HCT116 (cell line): ENCODE data around the gene COL7A1. TPM values are rescaled to one million over a fixed set of nuclear protein-coding genes. Genes with fewer than 3 reads are reported as not detected.

Experiments
- ATAC-seq: fragments of 200-7000 bp; cut with Tn5 transposase; 2 replicates; pipeline ENCODE4 v1.9.1; 2020; ENCODE audit warnings: mild to moderate bottlenecking, moderate library complexity
- BruUV-seq: library from RNA; stranded (reverse); fragments of 400-500 nt; replicated peaks from 2 replicates; lab custom pipeline; 2021; lab: Mats Ljungman, UMichigan
- CTCF ChIA-PET: fragments of 300-600 bp; sonication (Branson Sonifier 250); formaldehyde crosslinking; loops from one replicate; lab custom pipeline; 2021; ENCODE audit warnings: antibody characterized with exemption; lab: Charles Lee
- POLR2A ChIA-PET: fragments of 300-600, 350-600 bp; sonication (Branson Sonifier 250); formaldehyde crosslinking; loops from one replicate; lab custom pipeline; 2021; ENCODE audit warnings: antibody characterized with exemption; lab: Charles Lee
- RAD21 ChIA-PET, 2 experiments: fragments of 300-600 bp; sonication (Branson Sonifier 250); formaldehyde crosslinking; loops; one replicate each; lab custom pipeline; 2023; ENCODE audit warnings: low total read pairs in 2 of 2; ENCODE audit not compliant: uncharacterized antibody in 2 of 2, unreplicated experiment in 2 of 2, low non-redundant PET in 1 of 2; lab: Charles Lee
- DNase-seq: peaks from one replicate; pipeline ENCODE4 v3.0.0-alpha.2; 2010; ENCODE audit warnings: low read depth, low spot score
- H2AFZ ChIP-seq: fragments of 200-600 bp; shearing (Covaris generic), sonication (generic); 2 replicates; pipeline ENCODE4 v1.6.1; 2017; ENCODE audit warnings: low read depth, mixed run types, mixed read lengths, antibody characterized with exemption, low read length; ENCODE audit not compliant: poor library complexity, severe bottlenecking
- H3K27ac ChIP-seq: 2 replicates; pipeline ENCODE4 v1.5.1; 2012; ENCODE audit warnings: low read depth, low read length
- H3K27me3 ChIP-seq: fragments of 200-600 bp; sonication (generic); 2 replicates; pipeline ENCODE4 v1.6.1; 2016; ENCODE audit warnings: mixed run types, low read length, mixed read lengths; ENCODE audit not compliant: insufficient read depth
- H3K36me3 ChIP-seq, 2 experiments: fragments of 200-500 bp in 1 of 2; fragments of 200-600 bp in 1 of 2; sonication (Bioruptor generic) in 1 of 2; sonication (generic) in 1 of 2; 2 replicates each; pipeline versions ENCODE4 v1.5.1 to v1.6.1; 2014 to 2016; ENCODE audit warnings: low read length in 2 of 2, inconsistent platforms in 1 of 2, mixed read lengths in 1 of 2, mixed run types in 1 of 2; ENCODE audit not compliant: insufficient read depth in 2 of 2, control insufficient read depth in 1 of 2
- H3K4me1 ChIP-seq, 2 experiments: fragments of 200-600 bp in 1 of 2; sonication (generic) in 1 of 2; 2 replicates each; pipeline versions ENCODE4 v1.5.1 to v1.6.1; 2012 to 2017; ENCODE audit warnings: low read length in 2 of 2, inconsistent platforms in 1 of 2, mild to moderate bottlenecking in 1 of 2, mixed read lengths in 1 of 2, mixed run types in 1 of 2, moderate library complexity in 1 of 2; ENCODE audit not compliant: insufficient read depth in 2 of 2, control insufficient read depth in 1 of 2
- H3K4me2 ChIP-seq: fragments of 200-600 bp; sonication (generic); 2 replicates; pipeline ENCODE4 v1.6.1; 2017; ENCODE audit warnings: mixed run types, low read length, mixed read lengths
- H3K4me3 ChIP-seq, 2 experiments: fragments of 200-600 bp in 1 of 2; sonication (generic) in 1 of 2; replicated peaks in 1 of 2; 2 replicates each; pipeline ENCODE4 v1.5.1; 2011 to 2016; ENCODE audit warnings: low read length in 2 of 2, control low read depth in 1 of 2, low read depth in 1 of 2, mild to moderate bottlenecking in 1 of 2, mixed read lengths in 1 of 2, mixed run types in 1 of 2
- H3K79me2 ChIP-seq: fragments of 200-600 bp; sonication (generic); 2 replicates; pipeline ENCODE4 v1.6.1; 2017; ENCODE audit warnings: mild to moderate bottlenecking, mixed run types, low read length, moderate library complexity, mixed read lengths; ENCODE audit not compliant: insufficient read depth
- H3K9ac ChIP-seq: fragments of 200-600 bp; sonication (generic); 2 replicates; pipeline ENCODE4 v1.6.1; 2016; ENCODE audit warnings: low read length, mixed read lengths
- H3K9me2 ChIP-seq: fragments of 200-600 bp; sonication (generic), shearing (Covaris generic); 2 replicates; pipeline ENCODE4 v1.6.1; 2017; ENCODE audit warnings: mixed run types, mild to moderate bottlenecking, moderate library complexity; ENCODE audit not compliant: insufficient read depth
- H3K9me3 ChIP-seq, 2 experiments: fragments of 200-500 bp in 1 of 2; fragments of 200-600 bp in 1 of 2; sonication (Bioruptor generic) in 1 of 2; sonication (generic) in 1 of 2; 2 replicates each; pipeline ENCODE4 v1.6.1; 2014 to 2017; ENCODE audit warnings: low read length in 2 of 2, mixed read lengths in 2 of 2, inconsistent platforms in 1 of 2, low read depth in 1 of 2, mild to moderate bottlenecking in 1 of 2, mixed run types in 1 of 2, moderate library complexity in 1 of 2; ENCODE audit not compliant: control insufficient read depth in 1 of 2, insufficient read depth in 1 of 2
- H4K20me1 ChIP-seq: fragments of 200-600 bp; sonication (generic), shearing (Covaris generic); 2 replicates; pipeline ENCODE4 v1.6.1; 2017; ENCODE audit warnings: mixed run types, mild to moderate bottlenecking, moderate library complexity; ENCODE audit not compliant: insufficient read depth
- CEBPB ChIP-seq: IDR thresholded peaks from 2 replicates; pipeline ENCODE4 v1.6.1; 2012; ENCODE audit warnings: low read depth
- ELF1 ChIP-seq: IDR thresholded peaks from 2 replicates; pipeline ENCODE4 v1.6.1; 2012; ENCODE audit warnings: low read depth, borderline replicate concordance
- JUND ChIP-seq: IDR thresholded peaks from 2 replicates; pipeline ENCODE4 v1.6.1; 2012
- RAD21 ChIP-seq: IDR thresholded peaks from 2 replicates; pipeline ENCODE4 v1.6.1; 2012; ENCODE audit warnings: low read depth, mild to moderate bottlenecking
- TCF7L2 ChIP-seq: IDR thresholded peaks from 2 replicates; pipeline ENCODE4 v1.7.0; 2011; ENCODE audit warnings: borderline replicate concordance, inconsistent platforms; ENCODE audit not compliant: insufficient read depth, insufficient read length; ENCODE audit errors: extremely low read depth
- intact Hi-C: fragments of 100-400 bp; cut with micrococcal nuclease; formaldehyde crosslinking; loops from 2 replicates; pipeline ENCODE4 v1.10.0; 2022
- total RNA-seq: library from RNA; stranded (reverse); gene quantifications from one replicate; pipeline ENCODE4 v1.2.1, GENCODE V29; 2021; ENCODE audit not compliant: unreplicated experiment
- TF ChIP-seq, protein P1 (sequence below), 3 experiments: fragments of 200-600 bp in 1 of 3; sonication (generic) in 1 of 3; IDR thresholded peaks in 2 of 3; conservative IDR thresholded peaks in 1 of 3; 2 replicates each; pipeline ENCODE4 v1.5.1; 2012 to 2017; ENCODE audit warnings: low read depth in 2 of 3, low read length in 2 of 3, antibody characterized with exemption in 1 of 3, borderline replicate concordance in 1 of 3, control low read depth in 1 of 3, mild to moderate bottlenecking in 1 of 3, mixed read lengths in 1 of 3, mixed run types in 1 of 3, moderate library complexity in 1 of 3; ENCODE audit not compliant: insufficient read depth in 1 of 3
- TF ChIP-seq, protein P2 (sequence below): IDR thresholded peaks from 2 replicates; pipeline ENCODE4 v1.6.1; 2012

The COL7A1 gene
- total RNA-seq, 1 experiment from 2014 or later = 11.4 TPM

DNA sequence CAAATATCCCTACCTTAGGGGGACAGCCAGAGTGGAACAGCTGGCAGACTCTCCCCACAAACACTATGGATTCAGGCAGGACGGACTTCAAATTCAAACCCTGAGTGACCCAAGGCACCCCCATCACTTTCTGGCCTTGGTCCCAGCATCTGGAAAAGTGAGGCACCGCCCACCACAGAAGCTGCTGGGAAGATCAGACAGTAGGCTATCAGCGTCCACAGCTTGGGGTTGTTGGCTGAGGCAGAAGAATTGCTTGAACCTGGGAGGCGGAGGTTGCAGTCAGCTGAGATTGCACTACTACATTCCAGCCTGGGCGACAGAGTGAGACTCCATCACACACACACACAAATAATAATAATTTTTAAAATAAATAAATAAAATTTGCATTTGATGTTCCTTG lies 47.0 kb downstream of the COL7A1 start:
- 0 out of 2 replicates have a peak, but pooled peaks cover 2% of the 10 kb centered on the region for H3K79me2 ChIP-seq
- CTCF ChIA-PET = interaction anchor here (1.8 to 2.1 kb wide), 2 partner anchors 87 to 112 kb away, joined by 8 to 21 read pairs; partner anchors contain the start of gene SLC26A6
- peaks cover 15 to 16% of the 10 kb centered on the region in 2 experiments for H3K36me3 ChIP-seq
- no peaks in the 10 kb centered on the region for H3K9me3 ChIP-seq
- TF ChIP-seq, protein P1, sequence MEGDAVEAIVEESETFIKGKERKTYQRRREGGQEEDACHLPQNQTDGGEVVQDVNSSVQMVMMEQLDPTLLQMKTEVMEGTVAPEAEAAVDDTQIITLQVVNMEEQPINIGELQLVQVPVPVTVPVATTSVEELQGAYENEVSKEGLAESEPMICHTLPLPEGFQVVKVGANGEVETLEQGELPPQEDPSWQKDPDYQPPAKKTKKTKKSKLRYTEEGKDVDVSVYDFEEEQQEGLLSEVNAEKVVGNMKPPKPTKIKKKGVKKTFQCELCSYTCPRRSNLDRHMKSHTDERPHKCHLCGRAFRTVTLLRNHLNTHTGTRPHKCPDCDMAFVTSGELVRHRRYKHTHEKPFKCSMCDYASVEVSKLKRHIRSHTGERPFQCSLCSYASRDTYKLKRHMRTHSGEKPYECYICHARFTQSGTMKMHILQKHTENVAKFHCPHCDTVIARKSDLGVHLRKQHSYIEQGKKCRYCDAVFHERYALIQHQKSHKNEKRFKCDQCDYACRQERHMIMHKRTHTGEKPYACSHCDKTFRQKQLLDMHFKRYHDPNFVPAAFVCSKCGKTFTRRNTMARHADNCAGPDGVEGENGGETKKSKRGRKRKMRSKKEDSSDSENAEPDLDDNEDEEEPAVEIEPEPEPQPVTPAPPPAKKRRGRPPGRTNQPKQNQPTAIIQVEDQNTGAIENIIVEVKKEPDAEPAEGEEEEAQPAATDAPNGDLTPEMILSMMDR (IDR thresholded peaks at IDR 0.05 in 2 of 3, conservative IDR thresholded peaks at IDR 0.05 in 1 of 3; ENCODE audit: borderline replicate concordance in 1 of 3, insufficient read depth in 1 of 3, low read depth in 2 of 3, low read length in 2 of 3) = no peak
- TF ChIP-seq ELF1 = no peak
- no peak for TF ChIP-seq CEBPB
- no peak for TF ChIP-seq JUND
- no peak for TF ChIP-seq RAD21
- no peak for TF ChIP-seq TCF7L2
- TF ChIP-seq, protein P2, sequence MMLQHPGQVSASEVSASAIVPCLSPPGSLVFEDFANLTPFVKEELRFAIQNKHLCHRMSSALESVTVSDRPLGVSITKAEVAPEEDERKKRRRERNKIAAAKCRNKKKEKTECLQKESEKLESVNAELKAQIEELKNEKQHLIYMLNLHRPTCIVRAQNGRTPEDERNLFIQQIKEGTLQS = no peak
- no peak overlapping the region for H3K4me2 ChIP-seq
- H3K9me2 ChIP-seq = no peaks in the 10 kb centered on the region
- BruUV-seq = no TSS peak
- H3K9ac ChIP-seq = no peak overlapping the region
- no peaks in the 10 kb centered on the region for H4K20me1 ChIP-seq
- RAD21 ChIA-PET = interaction anchor here in 1 of 2 experiments (1.7 kb wide), 1 partner anchor 147 kb away, joined by 3 read pairs; no protein-coding TSS in a partner anchor
- intact Hi-C loops = loop anchor here (1.0 to 5.0 kb wide), 6 partner anchors 41 to 354 kb away; no protein-coding TSS in a partner anchor
- no peak overlapping the region for H3K4me3 ChIP-seq
- ATAC-seq = no peak
- H2AFZ ChIP-seq = no peak overlapping the region
- no peaks in the 10 kb centered on the region for H3K27me3 ChIP-seq
- POLR2A ChIA-PET = no interaction called here
- no peak overlapping the region for H3K27ac ChIP-seq
- peaks cover 0 to 6% of the 10 kb centered on the region in 2 experiments; a peak in 1 of 4 replicates for H3K4me1 ChIP-seq
- DNase-seq = no peak
